ENCODE measurements around the gene DGKQ. TPM values are rescaled to one million over a fixed set of nuclear protein-coding genes. Genes with fewer than 3 reads are reported as not detected.

The DGKQ gene
- polyA plus RNA-seq, 1 of the 3 experiments (the other 2 are of a cell fraction): 10.9 TPM

- Histone ChIP-seq H3K79me2 (ENCODE audit: insufficient read depth) (peaks cover 29% of the 10 kb centered on the region), H3K4me2 (no peak overlapping the region), H3K27me3 (ENCODE audit: insufficient read depth) (no peaks in the 10 kb centered on the region), H3K9me2 (no peaks in the 10 kb centered on the region), H3F3A (replicated peaks; ENCODE audit: insufficient read depth) (no peaks in the 10 kb centered on the region), H2AFZ (ENCODE audit: low read depth) (no peak overlapping the region), H4K20me1 (ENCODE audit: insufficient read depth) (peaks cover 28% of the 10 kb centered on the region), H3K27ac (ENCODE audit: low read depth in 2 of 2, low read length in 1 of 2) (no peak overlapping the region), H3K4me3 (ENCODE audit: low read depth in 2 of 2, low read length in 1 of 2) (no peak overlapping the region), H3K36me3 (replicated peaks in 1 of 2; ENCODE audit: control insufficient read depth in 1 of 2, insufficient read depth in 2 of 2, low read length in 1 of 2) (peaks cover 0 to 34% of the 10 kb centered on the region in 2 experiments), H3K9ac (no peak overlapping the region), H3K4me1 (ENCODE audit: control insufficient read depth in 1 of 2, insufficient read depth in 2 of 2, low read depth in 1 of 2, low read length in 1 of 2) (no peaks in the 10 kb centered on the region), H3K9me3 (no peaks in the 10 kb centered on the region)
- CTCF ChIA-PET: no interaction called here
- POLR2A ChIA-PET: no interaction called here
- WGBS (ENCODE audit: low lambda C conversion rate): 98% methylated on average over 13 of the region's 23 CpGs
- DNase-seq: no peak
- TF ChIP-seq RAD21 (IDR thresholded peaks at IDR 0.05; ENCODE audit: low read length) (no peak), REST (IDR thresholded peaks at IDR 0.05; ENCODE audit: low read depth, low read length) (no peak), POLR2AphosphoS5 (IDR thresholded peaks at IDR 0.05; ENCODE audit: low read depth, low read length) (no peak), ELF1 (IDR thresholded peaks at IDR 0.05) (no peak), CTCF (IDR thresholded peaks at IDR 0.05) (no peak)
These were observed 62.1 kb downstream of the DGKQ start for GRCh38 chr4:911221-911751.

GRCh38 chr4:910366-911091 lies 62.8 kb downstream of the DGKQ start:
- H3K9ac ChIP-seq: no peak overlapping the region
- DNase-seq: no peak
- H3K27ac ChIP-seq (ENCODE audit: low read depth in 2 of 2, low read length in 1 of 2): no peak overlapping the region
- H3K27me3 ChIP-seq (ENCODE audit: insufficient read depth): no peaks in the 10 kb centered on the region
- peaks cover 23% of the 10 kb centered on the region for H4K20me1 ChIP-seq (ENCODE audit: insufficient read depth)
- ChIA-PET CTCF (no interaction called here), POLR2A (no interaction called here)
- no peaks in the 10 kb centered on the region for H3K9me2 ChIP-seq
- no peaks in the 10 kb centered on the region for H3K4me1 ChIP-seq (ENCODE audit: control insufficient read depth in 1 of 2, insufficient read depth in 2 of 2, low read depth in 1 of 2, low read length in 1 of 2)
- H2AFZ ChIP-seq (ENCODE audit: low read depth): no peak overlapping the region
- H3K4me2 ChIP-seq: no peak overlapping the region
- H3K9me3 ChIP-seq: no peaks in the 10 kb centered on the region
- 96% methylated on average over 20 of the region's 26 CpGs for WGBS (ENCODE audit: low lambda C conversion rate)
- H3K79me2 ChIP-seq (ENCODE audit: insufficient read depth): peaks cover 22% of the 10 kb centered on the region
- no peak overlapping the region for H3K4me3 ChIP-seq (ENCODE audit: low read depth in 2 of 2, low read length in 1 of 2)
- H3K36me3 ChIP-seq (replicated peaks in 1 of 2; ENCODE audit: control insufficient read depth in 1 of 2, insufficient read depth in 2 of 2, low read length in 1 of 2): peaks cover 0 to 34% of the 10 kb centered on the region in 2 experiments
- peaks cover 7% of the 10 kb centered on the region for H3F3A ChIP-seq (replicated peaks; ENCODE audit: insufficient read depth)
- no peak for TF ChIP-seq GABPA (IDR thresholded peaks at IDR 0.05; ENCODE audit: low read depth)
- no peak for TF ChIP-seq CHD2 (IDR thresholded peaks at IDR 0.05; ENCODE audit: low read length, partially characterized antibody)
- TF ChIP-seq MXI1 (IDR thresholded peaks at IDR 0.05; ENCODE audit: low read depth, low read length): no peak
- no peak for TF ChIP-seq MAX (IDR thresholded peaks at IDR 0.05; ENCODE audit: low read depth)
- TF ChIP-seq RFX5 (IDR thresholded peaks at IDR 0.05; ENCODE audit: low read length): no peak
- TF ChIP-seq TAF1 (IDR thresholded peaks at IDR 0.05; ENCODE audit: borderline replicate concordance, low read depth, low read length): no peak
- TF ChIP-seq NFIC (IDR thresholded peaks at IDR 0.05; ENCODE audit: borderline replicate concordance): no peak
- TF ChIP-seq IRF3 (IDR thresholded peaks at IDR 0.05; ENCODE audit: low read depth, low read length): no peak
- no peak for TF ChIP-seq RXRA (IDR thresholded peaks at IDR 0.05; ENCODE audit: borderline replicate concordance, low read depth)
- TF ChIP-seq RCOR1 (IDR thresholded peaks at IDR 0.05; ENCODE audit: low read length): no peak
- no peak for TF ChIP-seq SMC3 (IDR thresholded peaks at IDR 0.05; ENCODE audit: low read depth, low read length)
- no peak for TF ChIP-seq ELF1 (IDR thresholded peaks at IDR 0.05)
- no peak for TF ChIP-seq GATA2 (CRISPR knock-in tag; IDR thresholded peaks at IDR 0.05)
- TF ChIP-seq SIN3A (IDR thresholded peaks at IDR 0.05; ENCODE audit: borderline replicate concordance, low read depth, low read length): no peak
- TF ChIP-seq MEF2A (IDR thresholded peaks at IDR 0.05; ENCODE audit: borderline replicate concordance, low read depth): no peak
- no peak for TF ChIP-seq POLR2AphosphoS5 (IDR thresholded peaks at IDR 0.05; ENCODE audit: low read depth, low read length)
